ENCODE data around the gene NSF. TPM values are rescaled to one million over a fixed set of nuclear protein-coding genes. Genes with fewer than 3 reads are reported as not detected.

NSF gene
- total and polyA plus RNA-seq, 2 donors (not counting 3 experiments of a cell fraction or from before 2014, with no cell fraction given), result 18.5 to 43.7 TPM

- TF ChIP-seq EZH2 (IDR thresholded peaks at IDR 0.05; ENCODE audit: borderline replicate concordance, low read depth, low read length, severe bottlenecking), result no peak
- TF ChIP-seq GATA2 (IDR thresholded peaks at IDR 0.05; ENCODE audit: insufficient read depth, insufficient read length, low read depth, low read length), result no peak
- no peak for TF ChIP-seq FOS (IDR thresholded peaks at IDR 0.05; ENCODE audit: borderline replicate concordance, insufficient read depth, low read length)
- no peak for TF ChIP-seq JUN (IDR thresholded peaks at IDR 0.05; ENCODE audit: borderline replicate concordance, insufficient read depth, insufficient read length, low read depth)
- TF ChIP-seq MAX (IDR thresholded peaks at IDR 0.05; ENCODE audit: insufficient read depth, insufficient read length), result no peak
- TF ChIP-seq POLR2A (IDR thresholded peaks at IDR 0.05; ENCODE audit: low read depth, low read length), result no peak
- TF ChIP-seq POLR2AphosphoS5 (IDR thresholded peaks at IDR 0.05; ENCODE audit: insufficient read depth, low read depth, low read length), result no peak
- TF ChIP-seq CTCF (IDR thresholded peaks at IDR 0.05; ENCODE audit: extremely low read depth in 1 of 2, insufficient read depth in 1 of 2, low read depth in 1 of 2, low read length in 2 of 2), result no peak
- no peak for TF ChIP-seq MYC (IDR thresholded peaks at IDR 0.05; ENCODE audit: low read depth, low read length)
- Histone ChIP-seq H3K27ac (ENCODE audit: insufficient read depth, low read depth, low read length) (no peak overlapping the region), H3K4me3 (replicated peaks in 1 of 3; ENCODE audit: insufficient read depth in 1 of 3, low read depth in 1 of 3, low read length in 3 of 3) (no peak overlapping the region), H3K4me1 (ENCODE audit: control insufficient read depth, extremely low read depth, insufficient read depth, low read length) (peaks cover 4% of the 10 kb centered on the region), H3K9ac (replicated peaks; ENCODE audit: extremely low read depth, insufficient read depth, low read length) (no peak overlapping the region), H3K4me2 (ENCODE audit: insufficient read depth, low read length) (peak overlapping the region; percentile 24), H3K9me3 (replicated peaks; ENCODE audit: control insufficient read depth, insufficient read depth, low read length) (no peaks in the 10 kb centered on the region), H3K27me3 (ENCODE audit: control insufficient read depth in 2 of 2, insufficient read depth in 2 of 2, low read length in 2 of 2) (no peaks in the 10 kb centered on the region), H4K20me1 (replicated peaks; ENCODE audit: control insufficient read depth, extremely low read depth, insufficient read depth, low read length) (no peaks in the 10 kb centered on the region), H3K36me3 (ENCODE audit: control insufficient read depth in 2 of 2, extremely low read depth in 1 of 2, insufficient read depth in 2 of 2, low read length in 2 of 2) (no peaks in the 10 kb centered on the region), H3K79me2 (ENCODE audit: control insufficient read depth, insufficient read depth, low read length) (no peaks in the 10 kb centered on the region), H3K9me1 (replicated peaks; ENCODE audit: control insufficient read depth, extremely low read depth, insufficient read depth, low read length) (no peaks in the 10 kb centered on the region), H2AFZ (ENCODE audit: low read depth, low read length) (peak overlapping the region; percentile 17)
- intact Hi-C loops (cut with micrococcal nuclease) (no loop called here), dilution Hi-C loops (cut with MboI; ENCODE audit: extremely low pct_ligation_motif_present, low sequenced_read_pairs) (no loop called here)
- FAIRE-seq (no peak), DNase-seq (ENCODE audit: low read depth, low spot score) (no peak)
- BruUV-seq (replicated peaks), result no TSS peak
- ChIA-PET POLR2A (no interaction called here), CTCF (interaction anchor here (1.0 kb wide), 2 partner anchors 17 to 65 kb away, joined by 3 to 4 read pairs; no protein-coding TSS in a partner anchor)
Observed at GRCh38 chr17:46770439-46770817, 180.0 kb downstream of the NSF start.
